Muscle layer of colon (tissue), 2 donors: ENCODE data around the gene HECTD2.
"Not testable (repeated sequence)": the region's sequence is repeated elsewhere in the genome, so short reads cannot be mapped to it uniquely, and the experiment has no call there.

Experiments used
- H3K27ac ChIP-seq: one replicate; pipeline ENCODE4 v1.7.0; 2013; ENCODE audit warnings: low read depth, mild to moderate bottlenecking, low read length, moderate library complexity
- H3K27me3 ChIP-seq, 2 donors: one replicate each; pipeline ENCODE4 v1.7.0; 2013; ENCODE audit warnings: low read length in 2 of 2, mild to moderate bottlenecking in 2 of 2; ENCODE audit not compliant: insufficient read depth in 2 of 2, control insufficient read depth in 1 of 2
- H3K36me3 ChIP-seq: one replicate; pipeline ENCODE4 v1.7.0; 2013; ENCODE audit warnings: mild to moderate bottlenecking, low read length; ENCODE audit not compliant: insufficient read depth
- H3K4me1 ChIP-seq: one replicate; pipeline ENCODE4 v1.7.0; 2013; ENCODE audit warnings: mild to moderate bottlenecking, low read length; ENCODE audit not compliant: insufficient read depth
- H3K4me3 ChIP-seq, 2 donors: one replicate each; pipeline ENCODE4 v1.7.0; 2013; ENCODE audit warnings: low read length in 2 of 2, low read depth in 1 of 2, mild to moderate bottlenecking in 1 of 2, moderate library complexity in 1 of 2
- H3K9ac ChIP-seq: one replicate; pipeline ENCODE4 v1.7.0; 2013; ENCODE audit warnings: low read length
- H3K9me3 ChIP-seq: one replicate; pipeline ENCODE4 v1.7.0; 2013; ENCODE audit warnings: mild to moderate bottlenecking, low read length
- donor health status: abdominal sarcoma.
- donor health status: Adenocarcinoma of cecum.

The HECTD2 gene

GRCh38 chr10:91385306-91386085 is 24.6 kb upstream of the HECTD2 start:
- Histone ChIP-seq H3K36me3 (no peaks in the 10 kb centered on the region), H3K4me1 (peaks cover 3% of the 10 kb centered on the region), H3K9ac (no peak overlapping the region), H3K27me3 (no peaks in the 10 kb centered on the region), H3K27ac (no peak overlapping the region), H3K4me3 (no peak overlapping the region), H3K9me3 (no peaks in the 10 kb centered on the region)

GRCh38 chr10:91389636-91390512 is 20.3 kb upstream of the HECTD2 start:
- no peaks in the 10 kb centered on the region for H3K27me3 ChIP-seq
- no peak overlapping the region for H3K27ac ChIP-seq
- no peaks in the 10 kb centered on the region for H3K36me3 ChIP-seq
- H3K4me3 ChIP-seq: peak overlapping the region in 1 of 2 donors; percentile 39
- no peaks in the 10 kb centered on the region for H3K9me3 ChIP-seq
- H3K4me1 ChIP-seq: peaks cover 3% of the 10 kb centered on the region
- H3K9ac ChIP-seq: no peak overlapping the region

- H3K9ac ChIP-seq, H3K36me3 ChIP-seq, H3K9me3 ChIP-seq, H3K4me3 ChIP-seq, H3K27me3 ChIP-seq, H3K27ac ChIP-seq, H3K4me1 ChIP-seq: not testable (repeated sequence)
Measured at GRCh38 chr10:91390513-91390825, 19.7 kb upstream of the HECTD2 start.

GRCh38 chr10:91391920-91392319 is 18.2 kb upstream of the HECTD2 start:
- Histone ChIP-seq H3K27ac (no peak overlapping the region), H3K4me3 (no peak overlapping the region), H3K36me3 (no peaks in the 10 kb centered on the region), H3K27me3 (no peaks in the 10 kb centered on the region), H3K9me3 (no peaks in the 10 kb centered on the region), H3K4me1 (peaks cover 3% of the 10 kb centered on the region), H3K9ac (no peak overlapping the region)

- Histone ChIP-seq H3K27ac (no peak overlapping the region), H3K9ac (no peak overlapping the region), H3K27me3 (no peaks in the 10 kb centered on the region), H3K4me1 (peaks cover 1% of the 10 kb centered on the region), H3K36me3 (no peaks in the 10 kb centered on the region), H3K9me3 (no peaks in the 10 kb centered on the region), H3K4me3 (no peak overlapping the region)
Measured at GRCh38 chr10:91406322-91406721, 3.8 kb upstream of the HECTD2 start.

GRCh38 chr10:91409069-91409868 is 875 bp upstream of the HECTD2 start:
- H3K9ac ChIP-seq: peak overlapping the region; percentile 96
- peak overlapping the region; percentile 47 to 66 for H3K4me3 ChIP-seq
- no peaks in the 10 kb centered on the region for H3K36me3 ChIP-seq
- H3K27me3 ChIP-seq: no peaks in the 10 kb centered on the region
- peaks cover 16% of the 10 kb centered on the region for H3K4me1 ChIP-seq
- peak overlapping the region; percentile 98 for H3K27ac ChIP-seq
- no peaks in the 10 kb centered on the region for H3K9me3 ChIP-seq

GRCh38 chr10:91410638-91411371 is 661 bp downstream of the HECTD2 start:
- Histone ChIP-seq H3K9ac (peak overlapping the region; percentile 52), H3K27ac (peak overlapping the region; percentile 78), H3K4me3 (peak overlapping the region; percentile 68 to 74), H3K36me3 (no peaks in the 10 kb centered on the region), H3K27me3 (no peaks in the 10 kb centered on the region), H3K4me1 (peaks cover 21% of the 10 kb centered on the region), H3K9me3 (no peaks in the 10 kb centered on the region)

- Histone ChIP-seq H3K4me3 (peak overlapping the region in 1 of 2 donors; percentile 74), H3K9ac (no peak overlapping the region), H3K36me3 (no peaks in the 10 kb centered on the region), H3K4me1 (peaks cover 22% of the 10 kb centered on the region), H3K27me3 (no peaks in the 10 kb centered on the region), H3K9me3 (no peaks in the 10 kb centered on the region), H3K27ac (no peak overlapping the region)
Measured at GRCh38 chr10:91411621-91412020, 1.5 kb downstream of the HECTD2 start.

GRCh38 chr10:91412354-91413087 is 2.4 kb downstream of the HECTD2 start:
- peaks cover 22% of the 10 kb centered on the region for H3K4me1 ChIP-seq
- H3K9ac ChIP-seq: no peak overlapping the region
- H3K27me3 ChIP-seq: no peaks in the 10 kb centered on the region
- H3K9me3 ChIP-seq: no peaks in the 10 kb centered on the region
- no peak overlapping the region for H3K27ac ChIP-seq
- no peaks in the 10 kb centered on the region for H3K36me3 ChIP-seq
- no peak overlapping the region for H3K4me3 ChIP-seq

- Histone ChIP-seq H3K27me3 (no peaks in the 10 kb centered on the region), H3K9ac (no peak overlapping the region), H3K4me1 (peaks cover 22% of the 10 kb centered on the region), H3K27ac (no peak overlapping the region), H3K36me3 (no peaks in the 10 kb centered on the region), H3K9me3 (no peaks in the 10 kb centered on the region), H3K4me3 (no peak overlapping the region)
Measured at GRCh38 chr10:91415816-91416215, 5.7 kb downstream of the HECTD2 start.
